Measurements from ENCODE around the gene ADARB1. TPM values are rescaled to one million over a fixed set of nuclear protein-coding genes. Genes with fewer than 3 reads are reported as not detected.

Gene ADARB1
- total and polyA plus RNA-seq, 2 donors (not counting 1 experiment from before 2014, with no cell fraction given) = 17.1 to 33.3 TPM

GRCh38 chr21:45104560-45104959 lies 30.2 kb downstream of the ADARB1 start:
- ChIA-PET CTCF (interaction anchor here (1.8 to 8.7 kb wide), 5 partner anchors 16 to 155 kb away, joined by 5 to 106 read pairs (median 39); no protein-coding TSS in a partner anchor), POLR2A (no interaction called here)
- ATAC-seq (ENCODE audit: low read depth) (peak; percentile 57), DNase-seq (peak; percentile 68)
- peak overlapping the region in 2 of 5 experiments; percentile 20 for H3K4me3 ChIP-seq (ENCODE audit: control extremely low read depth in 1 of 5, extremely low read depth in 1 of 5, insufficient read depth in 1 of 5, low read depth in 2 of 5, low read length in 4 of 5)
- Mint-ChIP-seq H3K4me1 (peaks cover 82% of the 10 kb centered on the region), H3K27ac (peak overlapping the region; percentile 28), H3K4me3 (peak overlapping the region; percentile 72), H3K9me3 (ENCODE audit: insufficient read depth) (no peaks in the 10 kb centered on the region), H3K27me3 (no peaks in the 10 kb centered on the region)
- peak overlapping the region; percentile 65 for H3K4me2 ChIP-seq (replicated peaks; ENCODE audit: low read depth, low read length, poor library complexity, severe bottlenecking)
- no peak for TF ChIP-seq EZH2 (IDR thresholded peaks at IDR 0.05; ENCODE audit: borderline replicate concordance, insufficient read depth, low read depth, low read length, poor library complexity, severe bottlenecking)
- TF ChIP-seq CTCF (IDR thresholded peaks at IDR 0.05) = no peak
- peaks cover 100% of the 10 kb centered on the region for H3K79me2 ChIP-seq (ENCODE audit: control insufficient read depth, insufficient read depth, low read length)
- no peaks in the 10 kb centered on the region for H3K27me3 ChIP-seq (replicated peaks in 1 of 4; ENCODE audit: control extremely low read depth in 1 of 4, control insufficient read depth in 3 of 4, insufficient read depth in 4 of 4, low read length in 3 of 4)
- peaks cover 79 to 80% of the 10 kb centered on the region in 2 donors for H3K4me1 ChIP-seq (ENCODE audit: control insufficient read depth in 2 of 2, insufficient read depth in 2 of 2, low read length in 2 of 2)
- H3K27ac ChIP-seq (ENCODE audit: low read length in 2 of 2) = peak overlapping the region; percentile 67 to 81
- no peaks in the 10 kb centered on the region for H4K20me1 ChIP-seq (ENCODE audit: control insufficient read depth, insufficient read depth, low read length, poor library complexity, severe bottlenecking)
- peaks cover 0 to 3% (median 0%) of the 10 kb centered on the region in 3 donors for H3K9me3 ChIP-seq (ENCODE audit: control extremely low read depth in 1 of 3, control insufficient read depth in 2 of 3, insufficient read depth in 1 of 3, low read length in 2 of 3)
- 6% methylated on average over 3 of the region's 3 CpGs for WGBS (ENCODE audit: insufficient coverage)
- intact Hi-C loops (cut with micrococcal nuclease) = no loop called here
- no peaks in the 10 kb centered on the region for H3K36me3 ChIP-seq (replicated peaks in 1 of 2; ENCODE audit: control extremely low read depth in 1 of 2, control insufficient read depth in 1 of 2, extremely low read depth in 1 of 2, insufficient read depth in 2 of 2, low read length in 1 of 2)
- H3K9ac ChIP-seq (ENCODE audit: low read length) = peak overlapping the region; percentile 23
- H2AFZ ChIP-seq (ENCODE audit: insufficient read depth, low read depth, low read length, poor library complexity, severe bottlenecking) = no peak overlapping the region

GRCh38 chr21:45105906-45106485 lies 31.6 kb downstream of the ADARB1 start:
- H3K27ac Mint-ChIP-seq = peak overlapping the region; percentile 44
- H4K20me1 ChIP-seq (ENCODE audit: control insufficient read depth, insufficient read depth, low read length, poor library complexity, severe bottlenecking) = no peaks in the 10 kb centered on the region
- peaks cover 90% of the 10 kb centered on the region for H3K4me1 Mint-ChIP-seq
- H3K4me2 ChIP-seq (replicated peaks; ENCODE audit: low read depth, low read length, poor library complexity, severe bottlenecking) = peak overlapping the region; percentile 65
- no peak overlapping the region for H3K9ac ChIP-seq (ENCODE audit: low read length)
- H3K4me1 ChIP-seq (ENCODE audit: control insufficient read depth in 2 of 2, insufficient read depth in 2 of 2, low read length in 2 of 2) = peaks cover 88 to 90% of the 10 kb centered on the region in 2 donors
- peaks cover 87% of the 10 kb centered on the region for H3K79me2 ChIP-seq (ENCODE audit: control insufficient read depth, insufficient read depth, low read length)
- POLR2A ChIA-PET = interaction anchor here (0.6 kb wide), 1 partner anchor 239 kb away, joined by 3 read pairs; no protein-coding TSS in a partner anchor
- WGBS (ENCODE audit: insufficient coverage) = 100% methylated on average over 3 of the region's 7 CpGs
- DNase-seq (no peak), ATAC-seq (ENCODE audit: low read depth) (no peak)
- no peaks in the 10 kb centered on the region for H3K27me3 Mint-ChIP-seq
- H3K9me3 ChIP-seq (ENCODE audit: control extremely low read depth in 1 of 3, control insufficient read depth in 2 of 3, insufficient read depth in 1 of 3, low read length in 2 of 3) = peaks cover 0 to 3% (median 0%) of the 10 kb centered on the region in 3 donors
- no peak overlapping the region for H2AFZ ChIP-seq (ENCODE audit: insufficient read depth, low read depth, low read length, poor library complexity, severe bottlenecking)
- H3K27me3 ChIP-seq (replicated peaks in 1 of 4; ENCODE audit: control extremely low read depth in 1 of 4, control insufficient read depth in 3 of 4, insufficient read depth in 4 of 4, low read length in 3 of 4) = no peaks in the 10 kb centered on the region
- CTCF ChIA-PET = interaction anchor here (1.1 to 8.7 kb wide), 7 partner anchors 9 to 166 kb away, joined by 3 to 106 read pairs (median 11); partner anchors contain the start of gene SLX9
- no peaks in the 10 kb centered on the region for H3K9me3 Mint-ChIP-seq (ENCODE audit: insufficient read depth)
- H3K27ac ChIP-seq (ENCODE audit: low read length in 2 of 2) = peak overlapping the region; percentile 46 to 81
- no peaks in the 10 kb centered on the region for H3K36me3 ChIP-seq (replicated peaks in 1 of 2; ENCODE audit: control extremely low read depth in 1 of 2, control insufficient read depth in 1 of 2, extremely low read depth in 1 of 2, insufficient read depth in 2 of 2, low read length in 1 of 2)
- TF ChIP-seq CTCF (IDR thresholded peaks at IDR 0.05) (no peak), EZH2 (IDR thresholded peaks at IDR 0.05; ENCODE audit: borderline replicate concordance, insufficient read depth, low read depth, low read length, poor library complexity, severe bottlenecking) (no peak)
- H3K4me3 ChIP-seq (ENCODE audit: control extremely low read depth in 1 of 5, extremely low read depth in 1 of 5, insufficient read depth in 1 of 5, low read depth in 2 of 5, low read length in 4 of 5) = peak overlapping the region in 1 of 5 experiments; percentile 8
- intact Hi-C loops (cut with micrococcal nuclease) = loop anchor here (2.0 to 5.0 kb wide), 2 partner anchors 13 to 1379 kb away; no protein-coding TSS in a partner anchor
- peak overlapping the region; percentile 56 for H3K4me3 Mint-ChIP-seq

Measured in B cell (primary cell).